WERI-Rb-1 (cell line): Measurements from ENCODE around the gene ZFP91.

Experiments used
- DNase-seq: peaks from one replicate; pipeline ENCODE4 v3.0.0-alpha.2; 2020
- H3K27ac ChIP-seq: fragments of 250-450 bp; sonication (Bioruptor Pico); 2 replicates; pipeline ENCODE4 v1.5.1; 2020; ENCODE audit warnings: mild to moderate bottlenecking, moderate library complexity
- H3K27me3 ChIP-seq: fragments of 250-450 bp; sonication (Bioruptor Pico); 2 replicates; pipeline ENCODE4 v1.5.1; 2021; ENCODE audit warnings: mild to moderate bottlenecking, low read depth, moderate library complexity; ENCODE audit not compliant: insufficient read depth, severe bottlenecking
- H3K36me3 ChIP-seq: fragments of 250-450 bp; sonication (Bioruptor Pico); 2 replicates; pipeline ENCODE4 v1.5.1; 2020; ENCODE audit warnings: mild to moderate bottlenecking, moderate library complexity
- H3K4me3 ChIP-seq: 2 replicates; pipeline ENCODE4 v1.5.1; 2011; ENCODE audit warnings: low read depth, mild to moderate bottlenecking, control low read depth, low read length
- H3K9me3 ChIP-seq: fragments of 250-450 bp; sonication (Bioruptor Pico); 2 replicates; pipeline ENCODE4 v1.5.1; 2021; ENCODE audit warnings: mild to moderate bottlenecking, moderate library complexity; ENCODE audit not compliant: severe bottlenecking
- CTCF ChIP-seq: IDR thresholded peaks from 2 replicates; pipeline ENCODE4 v1.5.1; 2011; ENCODE audit warnings: low read depth, mild to moderate bottlenecking, control low read depth, inconsistent platforms, low read length

The ZFP91 gene

GRCh38 chr11:58606930-58607714 is 28.3 kb downstream of the ZFP91 start:
- peaks cover 25% of the 10 kb centered on the region for H3K36me3 ChIP-seq
- TF ChIP-seq CTCF: no peak
- H3K27ac ChIP-seq: no peak overlapping the region

GRCh38 chr11:58608331-58608730 is 29.5 kb downstream of the ZFP91 start:
- Histone ChIP-seq H3K4me3 (no peak overlapping the region), H3K36me3 (peaks cover 37% of the 10 kb centered on the region), H3K27me3 (no peaks in the 10 kb centered on the region), H3K9me3 (no peaks in the 10 kb centered on the region), H3K27ac (no peak overlapping the region)
- no peak for TF ChIP-seq CTCF
- no peak for DNase-seq

More at GRCh38 chr11:58606930-58607714, 28.3 kb downstream of the ZFP91 start:
- H3K27me3 ChIP-seq: no peaks in the 10 kb centered on the region
- no peak overlapping the region for H3K4me3 ChIP-seq
- DNase-seq: no peak
- no peaks in the 10 kb centered on the region for H3K9me3 ChIP-seq

GRCh38 chr11:58609723-58610122 is 30.9 kb downstream of the ZFP91 start:
- TF ChIP-seq CTCF: no peak
- Histone ChIP-seq H3K27me3 (no peaks in the 10 kb centered on the region), H3K27ac (no peak overlapping the region), H3K4me3 (no peak overlapping the region), H3K36me3 (peaks cover 51% of the 10 kb centered on the region), H3K9me3 (no peaks in the 10 kb centered on the region)
- no peak for DNase-seq

GRCh38 chr11:58613228-58613627 is 34.4 kb downstream of the ZFP91 start:
- peaks cover 80% of the 10 kb centered on the region for H3K36me3 ChIP-seq

GRCh38 chr11:58615559-58615958 is 36.7 kb downstream of the ZFP91 start:
- Histone ChIP-seq H3K27me3 (no peaks in the 10 kb centered on the region), H3K27ac (no peak overlapping the region), H3K36me3 (peaks cover 86% of the 10 kb centered on the region), H3K4me3 (no peak overlapping the region), H3K9me3 (no peaks in the 10 kb centered on the region)
- no peak for DNase-seq
- no peak for TF ChIP-seq CTCF

More at GRCh38 chr11:58613228-58613627, 34.4 kb downstream of the ZFP91 start:
- Histone ChIP-seq H3K27me3 (no peaks in the 10 kb centered on the region), H3K4me3 (no peak overlapping the region), H3K27ac (no peak overlapping the region), H3K9me3 (no peaks in the 10 kb centered on the region)
- no peak for TF ChIP-seq CTCF
- DNase-seq: no peak

GRCh38 chr11:58616594-58616993 is 37.7 kb downstream of the ZFP91 start:
- no peak for DNase-seq
- H3K27me3 ChIP-seq: no peaks in the 10 kb centered on the region
- no peak overlapping the region for H3K27ac ChIP-seq

More at GRCh38 chr11:58616594-58616993, 37.7 kb downstream of the ZFP91 start:
- Histone ChIP-seq H3K4me3 (no peak overlapping the region), H3K36me3 (peaks cover 82% of the 10 kb centered on the region), H3K9me3 (no peaks in the 10 kb centered on the region)
- no peak for TF ChIP-seq CTCF
